ENCODE results near the gene IDH3A. TPM values are rescaled to one million over a fixed set of nuclear protein-coding genes. Genes with fewer than 3 reads are reported as not detected.

The IDH3A gene
- total RNA-seq, 6 experiments from 2014 or later = 22.0 to 46.5 (median 34.6) TPM

GRCh38 chr15:78105476-78106241, 43.5 kb upstream of the IDH3A start:
- Histone ChIP-seq H3K9me3 (no peaks in the 10 kb centered on the region), H3K27me3 (no peaks in the 10 kb centered on the region), H3K4me3 (no peak overlapping the region), H3K27ac (no peak overlapping the region), H3K4me1 (no peaks in the 10 kb centered on the region), H3K36me3 (no peaks in the 10 kb centered on the region)
- intact Hi-C loops (cut with DNase I) = loop anchor here (5.0 to 10.0 kb wide), 2 partner anchors 111 to 143 kb away; no protein-coding TSS in a partner anchor
- 60% methylated on average over 6 of the region's 16 CpGs for WGBS (ENCODE audit: insufficient coverage, low coverage, low lambda C conversion rate, missing lambda C conversion rate)
- peak in 2 of 3 donors; percentile 8 to 31 for DNase-seq
- no peak for ATAC-seq
- TF ChIP-seq POLR2A (IDR thresholded peaks at IDR 0.05) (no peak), CTCF (IDR thresholded peaks at IDR 0.05) (no peak)

- TF ChIP-seq POLR2A (IDR thresholded peaks at IDR 0.05) (no peak), CTCF (IDR thresholded peaks at IDR 0.05) (no peak)
- H3K9me3 ChIP-seq = no peaks in the 10 kb centered on the region
- no peaks in the 10 kb centered on the region for H3K36me3 ChIP-seq
- no peak overlapping the region for H3K27ac ChIP-seq
- H3K27me3 ChIP-seq = no peaks in the 10 kb centered on the region
- DNase-seq (peak in 2 of 3 donors; percentile 14 to 40), ATAC-seq (no peak)
- H3K4me3 ChIP-seq = no peak overlapping the region
- 86% methylated on average over 7 of the region's 8 CpGs for WGBS (ENCODE audit: insufficient coverage, low coverage, low lambda C conversion rate, missing lambda C conversion rate)
- intact Hi-C loops (cut with DNase I) = loop anchor here (5.0 to 10.0 kb wide), 2 partner anchors 113 to 145 kb away; no protein-coding TSS in a partner anchor
- no peaks in the 10 kb centered on the region for H3K4me1 ChIP-seq
These were observed 41.7 kb upstream of the IDH3A start for GRCh38 chr15:78107471-78107870.

- 18% methylated on average over 5 of the region's 11 CpGs for WGBS (ENCODE audit: insufficient coverage, low coverage, low lambda C conversion rate, missing lambda C conversion rate)
- no peak overlapping the region for H3K27ac ChIP-seq
- DNase-seq (peak; percentile 88 to 89 (median 88)), ATAC-seq (peak; percentile 94 to 96 (median 95))
- no peaks in the 10 kb centered on the region for H3K36me3 ChIP-seq
- no peaks in the 10 kb centered on the region for H3K4me1 ChIP-seq
- H3K27me3 ChIP-seq = no peaks in the 10 kb centered on the region
- intact Hi-C loops (cut with DNase I) = loop anchor here (5.0 to 10.0 kb wide), 2 partner anchors 114 to 146 kb away; no protein-coding TSS in a partner anchor
- TF ChIP-seq POLR2A (IDR thresholded peaks at IDR 0.05) (no peak), CTCF (IDR thresholded peaks at IDR 0.05) (peak; percentile 95 to 99 (median 96))
- no peak overlapping the region for H3K4me3 ChIP-seq
- no peaks in the 10 kb centered on the region for H3K9me3 ChIP-seq
These were observed 40.7 kb upstream of the IDH3A start for GRCh38 chr15:78108300-78109084.

- Histone ChIP-seq H3K27me3 (no peaks in the 10 kb centered on the region), H3K9me3 (no peaks in the 10 kb centered on the region), H3K36me3 (no peaks in the 10 kb centered on the region), H3K4me3 (no peak overlapping the region), H3K4me1 (no peaks in the 10 kb centered on the region), H3K27ac (no peak overlapping the region)
- intact Hi-C loops (cut with DNase I) = loop anchor here (5.0 to 10.0 kb wide), 2 partner anchors 114 to 147 kb away; no protein-coding TSS in a partner anchor
- WGBS (ENCODE audit: insufficient coverage, low coverage, low lambda C conversion rate, missing lambda C conversion rate) = 13% methylated on average over 1 of the region's 12 CpGs
- TF ChIP-seq POLR2A (IDR thresholded peaks at IDR 0.05) (no peak), CTCF (IDR thresholded peaks at IDR 0.05) (no peak)
- ATAC-seq (no peak), DNase-seq (peak in 2 of 3 donors; percentile 14 to 43)
These were observed 40.0 kb upstream of the IDH3A start for GRCh38 chr15:78109156-78109555.

Data from right lobe of liver (tissue), 6 donors.